ENCODE results near the gene RGL1. TPM values are rescaled to one million over a fixed set of nuclear protein-coding genes. Genes with fewer than 3 reads are reported as not detected.

Gene RGL1
- total and polyA plus RNA-seq, 2 donors (not counting 3 experiments of a cell fraction or from before 2014, with no cell fraction given): 19.8 to 35.3 TPM

- DNase-seq (ENCODE audit: low read depth, low spot score) (peak; percentile 85), FAIRE-seq (peak; percentile 70)
- BruUV-seq (replicated peaks): no TSS peak
- Histone ChIP-seq H3K4me2 (ENCODE audit: insufficient read depth, low read length) (peak overlapping the region; percentile 38), H2AFZ (ENCODE audit: low read depth, low read length) (peak overlapping the region; percentile 70), H3K4me1 (ENCODE audit: control insufficient read depth, extremely low read depth, insufficient read depth, low read length) (peaks cover 74% of the 10 kb centered on the region), H3K9ac (replicated peaks; ENCODE audit: extremely low read depth, insufficient read depth, low read length) (peak overlapping the region; percentile 52), H3K36me3 (ENCODE audit: control insufficient read depth in 2 of 2, extremely low read depth in 1 of 2, insufficient read depth in 2 of 2, low read length in 2 of 2) (no peaks in the 10 kb centered on the region), H3K9me3 (replicated peaks; ENCODE audit: control insufficient read depth, insufficient read depth, low read length) (no peaks in the 10 kb centered on the region), H3K9me1 (replicated peaks; ENCODE audit: control insufficient read depth, extremely low read depth, insufficient read depth, low read length) (no peaks in the 10 kb centered on the region), H4K20me1 (replicated peaks; ENCODE audit: control insufficient read depth, extremely low read depth, insufficient read depth, low read length) (no peaks in the 10 kb centered on the region), H3K79me2 (ENCODE audit: control insufficient read depth, insufficient read depth, low read length) (no peaks in the 10 kb centered on the region), H3K27me3 (ENCODE audit: control insufficient read depth in 2 of 2, insufficient read depth in 2 of 2, low read length in 2 of 2) (no peaks in the 10 kb centered on the region), H3K4me3 (replicated peaks in 1 of 3; ENCODE audit: insufficient read depth in 1 of 3, low read depth in 1 of 3, low read length in 3 of 3) (no peak overlapping the region), H3K27ac (ENCODE audit: insufficient read depth, low read depth, low read length) (peak overlapping the region; percentile 58)
- TF ChIP-seq POLR2AphosphoS5 (IDR thresholded peaks at IDR 0.05; ENCODE audit: insufficient read depth, low read depth, low read length) (no peak), MYC (IDR thresholded peaks at IDR 0.05; ENCODE audit: low read depth, low read length) (peak; percentile 66), EZH2 (IDR thresholded peaks at IDR 0.05; ENCODE audit: borderline replicate concordance, low read depth, low read length, severe bottlenecking) (no peak), MAX (IDR thresholded peaks at IDR 0.05; ENCODE audit: insufficient read depth, insufficient read length) (peak; percentile 35)
- intact Hi-C loops (cut with micrococcal nuclease) (no loop called here), dilution Hi-C loops (cut with MboI; ENCODE audit: extremely low pct_ligation_motif_present, low sequenced_read_pairs) (no loop called here)
- POLR2A ChIA-PET: no interaction called here
- CTCF ChIA-PET: interaction anchor here (0.8 to 1.2 kb wide), 4 partner anchors 37 to 222 kb away, joined by 3 to 6 read pairs (median 4); no protein-coding TSS in a partner anchor
Measured at GRCh38 chr1:183877053-183877720, 72.3 kb downstream of the RGL1 start.

GRCh38 chr1:183879494-183879893, 74.6 kb downstream of the RGL1 start:
- no peak overlapping the region for H3K4me2 ChIP-seq (ENCODE audit: insufficient read depth, low read length)
- DNase-seq (ENCODE audit: low read depth, low spot score) (no peak), FAIRE-seq (no peak)
- no peaks in the 10 kb centered on the region for H3K27me3 ChIP-seq (ENCODE audit: control insufficient read depth in 2 of 2, insufficient read depth in 2 of 2, low read length in 2 of 2)
- no peaks in the 10 kb centered on the region for H3K9me3 ChIP-seq (replicated peaks; ENCODE audit: control insufficient read depth, insufficient read depth, low read length)
- H3K9me1 ChIP-seq (replicated peaks; ENCODE audit: control insufficient read depth, extremely low read depth, insufficient read depth, low read length): no peaks in the 10 kb centered on the region
- H3K9ac ChIP-seq (replicated peaks; ENCODE audit: extremely low read depth, insufficient read depth, low read length): no peak overlapping the region
- POLR2A ChIA-PET: no interaction called here
- CTCF ChIA-PET: no interaction called here
- peaks cover 56% of the 10 kb centered on the region for H3K4me1 ChIP-seq (ENCODE audit: control insufficient read depth, extremely low read depth, insufficient read depth, low read length)
- dilution Hi-C loops (cut with MboI; ENCODE audit: extremely low pct_ligation_motif_present, low sequenced_read_pairs): no loop called here
- no peak overlapping the region for H3K4me3 ChIP-seq (replicated peaks in 1 of 3; ENCODE audit: insufficient read depth in 1 of 3, low read depth in 1 of 3, low read length in 3 of 3)
- no TSS peak for BruUV-seq (replicated peaks)
- no peaks in the 10 kb centered on the region for H4K20me1 ChIP-seq (replicated peaks; ENCODE audit: control insufficient read depth, extremely low read depth, insufficient read depth, low read length)
- H3K79me2 ChIP-seq (ENCODE audit: control insufficient read depth, insufficient read depth, low read length): no peaks in the 10 kb centered on the region
- H3K36me3 ChIP-seq (ENCODE audit: control insufficient read depth in 2 of 2, extremely low read depth in 1 of 2, insufficient read depth in 2 of 2, low read length in 2 of 2): peaks cover 3 to 4% of the 10 kb centered on the region in 2 experiments
- no peak for TF ChIP-seq MYC (IDR thresholded peaks at IDR 0.05; ENCODE audit: low read depth, low read length)
- no peak for TF ChIP-seq FOS (IDR thresholded peaks at IDR 0.05; ENCODE audit: borderline replicate concordance, insufficient read depth, low read length)
- TF ChIP-seq POLR2A (IDR thresholded peaks at IDR 0.05; ENCODE audit: low read depth, low read length): no peak
- TF ChIP-seq MAX (IDR thresholded peaks at IDR 0.05; ENCODE audit: insufficient read depth, insufficient read length): no peak
- no peak for TF ChIP-seq JUN (IDR thresholded peaks at IDR 0.05; ENCODE audit: borderline replicate concordance, insufficient read depth, insufficient read length, low read depth)
- TF ChIP-seq CTCF (IDR thresholded peaks at IDR 0.05; ENCODE audit: extremely low read depth in 1 of 2, insufficient read depth in 1 of 2, low read depth in 1 of 2, low read length in 2 of 2): no peak
- no peak for TF ChIP-seq GATA2 (IDR thresholded peaks at IDR 0.05; ENCODE audit: insufficient read depth, insufficient read length, low read depth, low read length)
- TF ChIP-seq POLR2AphosphoS5 (IDR thresholded peaks at IDR 0.05; ENCODE audit: insufficient read depth, low read depth, low read length): no peak
- no peak for TF ChIP-seq EZH2 (IDR thresholded peaks at IDR 0.05; ENCODE audit: borderline replicate concordance, low read depth, low read length, severe bottlenecking)
- intact Hi-C loops (cut with micrococcal nuclease): no loop called here
- no peak overlapping the region for H3K27ac ChIP-seq (ENCODE audit: insufficient read depth, low read depth, low read length)
- no peak overlapping the region for H2AFZ ChIP-seq (ENCODE audit: low read depth, low read length)

Measured in endothelial cell of umbilical vein (primary cell).